GM12801 (cell line): ENCODE results near the gene UFC1.

Source experiments
- TF ChIP-seq, protein P1 (sequence below): IDR thresholded peaks from one replicate; pipeline ENCODE4 v1.5.1; 2011; ENCODE audit warnings: control low read depth; ENCODE audit not compliant: insufficient read length; ENCODE audit errors: extremely low read depth

Gene UFC1

DNA sequence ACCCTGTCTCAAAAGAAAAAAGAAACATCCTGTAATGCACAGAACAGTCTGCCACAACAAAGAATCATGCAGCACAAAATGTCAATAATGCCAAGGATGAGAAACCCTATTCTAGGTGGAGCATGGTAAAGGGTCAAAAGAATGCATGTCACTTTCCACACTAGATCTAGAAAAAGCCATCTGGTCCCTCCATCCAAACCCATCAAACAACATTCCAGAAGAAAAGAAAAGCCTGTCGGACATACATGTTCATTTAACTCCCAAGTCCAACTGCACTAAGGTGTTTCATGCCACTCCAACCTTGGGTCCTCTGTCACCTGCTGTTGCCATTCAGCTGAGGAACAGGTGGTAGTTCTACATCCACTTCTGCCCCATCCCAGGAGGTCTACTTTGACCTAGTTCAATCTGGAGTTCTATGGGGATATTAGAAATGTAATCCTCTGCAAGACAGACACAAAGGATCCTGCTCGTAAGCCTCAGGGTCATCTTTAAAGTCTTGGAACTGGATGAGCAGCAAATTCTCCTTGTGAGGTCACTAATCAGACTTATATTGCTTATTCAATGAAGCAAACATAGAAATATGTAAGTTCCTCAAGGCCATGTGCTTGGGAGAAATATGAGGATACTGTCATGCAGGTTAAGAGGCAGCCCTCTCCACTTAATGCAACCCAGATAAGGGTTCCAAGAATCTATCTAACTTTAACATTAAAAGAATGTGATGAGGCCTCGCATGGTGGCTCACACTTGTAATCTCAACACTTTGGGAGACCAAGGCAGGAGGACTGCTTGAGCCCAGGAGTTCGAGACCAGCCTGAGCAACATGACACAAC is 25.0 kb upstream of the UFC1 start:
- TF ChIP-seq, protein P1, sequence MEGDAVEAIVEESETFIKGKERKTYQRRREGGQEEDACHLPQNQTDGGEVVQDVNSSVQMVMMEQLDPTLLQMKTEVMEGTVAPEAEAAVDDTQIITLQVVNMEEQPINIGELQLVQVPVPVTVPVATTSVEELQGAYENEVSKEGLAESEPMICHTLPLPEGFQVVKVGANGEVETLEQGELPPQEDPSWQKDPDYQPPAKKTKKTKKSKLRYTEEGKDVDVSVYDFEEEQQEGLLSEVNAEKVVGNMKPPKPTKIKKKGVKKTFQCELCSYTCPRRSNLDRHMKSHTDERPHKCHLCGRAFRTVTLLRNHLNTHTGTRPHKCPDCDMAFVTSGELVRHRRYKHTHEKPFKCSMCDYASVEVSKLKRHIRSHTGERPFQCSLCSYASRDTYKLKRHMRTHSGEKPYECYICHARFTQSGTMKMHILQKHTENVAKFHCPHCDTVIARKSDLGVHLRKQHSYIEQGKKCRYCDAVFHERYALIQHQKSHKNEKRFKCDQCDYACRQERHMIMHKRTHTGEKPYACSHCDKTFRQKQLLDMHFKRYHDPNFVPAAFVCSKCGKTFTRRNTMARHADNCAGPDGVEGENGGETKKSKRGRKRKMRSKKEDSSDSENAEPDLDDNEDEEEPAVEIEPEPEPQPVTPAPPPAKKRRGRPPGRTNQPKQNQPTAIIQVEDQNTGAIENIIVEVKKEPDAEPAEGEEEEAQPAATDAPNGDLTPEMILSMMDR = no peak

DNA sequence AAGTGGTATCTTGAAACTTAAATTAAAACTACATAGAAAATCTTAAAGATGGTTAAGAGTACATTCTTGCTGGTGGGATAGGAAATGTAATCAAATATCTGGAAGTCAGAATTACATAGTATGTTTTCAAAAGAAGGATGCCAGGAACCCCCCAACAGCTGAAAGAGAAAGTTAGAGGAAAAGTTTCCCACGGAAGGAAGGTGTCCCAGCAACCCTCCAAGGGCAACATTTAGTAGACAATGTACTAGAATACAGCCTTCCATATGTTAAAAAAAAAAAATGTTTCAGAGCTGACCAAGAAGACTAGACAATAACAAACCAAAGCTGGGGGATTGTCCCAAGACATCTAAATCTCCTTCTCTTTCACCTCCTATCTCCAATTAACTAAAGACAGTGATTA is 23.5 kb upstream of the UFC1 start:
- TF ChIP-seq, protein P1 = no peak

DNA sequence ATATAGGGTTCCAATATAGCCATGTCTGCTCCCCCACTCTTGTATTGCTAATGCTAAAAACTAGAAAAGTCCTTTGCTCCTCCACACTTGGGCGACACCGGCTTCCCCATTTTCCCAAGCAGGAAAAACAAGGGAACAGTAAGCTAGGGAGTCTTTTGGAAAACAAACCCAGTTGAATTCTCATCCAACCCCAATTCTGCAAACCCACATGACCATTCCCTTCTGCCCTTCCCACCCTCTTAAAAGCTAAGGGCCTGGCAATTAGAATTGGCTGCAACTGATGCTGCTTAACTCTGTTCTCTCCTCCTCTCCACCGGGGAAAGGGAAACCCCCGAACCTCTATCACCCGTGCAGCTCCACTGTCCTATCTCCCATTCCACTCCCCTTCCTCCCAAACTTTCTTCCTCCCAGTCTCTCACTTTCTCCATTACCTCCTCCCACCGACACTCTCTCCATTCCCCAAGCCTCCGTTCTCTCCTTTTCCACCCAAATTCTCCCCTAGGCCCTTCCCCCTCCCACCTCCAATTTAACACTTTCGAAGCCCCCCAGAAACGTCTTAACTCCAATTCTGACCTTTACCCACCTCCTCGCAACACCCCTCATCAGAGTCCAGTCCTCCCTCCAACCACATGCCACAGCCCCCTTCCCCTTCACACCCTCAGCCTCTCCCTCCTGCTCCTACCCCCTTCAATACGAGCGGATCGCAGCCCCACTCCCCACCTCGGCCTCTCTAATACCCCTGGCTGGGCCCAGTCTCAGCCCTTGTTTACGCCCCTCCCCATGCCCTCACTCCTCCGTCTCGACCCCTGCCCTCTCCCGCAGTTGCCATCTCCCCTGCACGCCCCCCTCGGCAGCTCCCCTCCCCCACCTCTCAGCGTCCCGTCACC is 22.0 kb upstream of the UFC1 start:
- TF ChIP-seq, protein P1 = no peak

DNA sequence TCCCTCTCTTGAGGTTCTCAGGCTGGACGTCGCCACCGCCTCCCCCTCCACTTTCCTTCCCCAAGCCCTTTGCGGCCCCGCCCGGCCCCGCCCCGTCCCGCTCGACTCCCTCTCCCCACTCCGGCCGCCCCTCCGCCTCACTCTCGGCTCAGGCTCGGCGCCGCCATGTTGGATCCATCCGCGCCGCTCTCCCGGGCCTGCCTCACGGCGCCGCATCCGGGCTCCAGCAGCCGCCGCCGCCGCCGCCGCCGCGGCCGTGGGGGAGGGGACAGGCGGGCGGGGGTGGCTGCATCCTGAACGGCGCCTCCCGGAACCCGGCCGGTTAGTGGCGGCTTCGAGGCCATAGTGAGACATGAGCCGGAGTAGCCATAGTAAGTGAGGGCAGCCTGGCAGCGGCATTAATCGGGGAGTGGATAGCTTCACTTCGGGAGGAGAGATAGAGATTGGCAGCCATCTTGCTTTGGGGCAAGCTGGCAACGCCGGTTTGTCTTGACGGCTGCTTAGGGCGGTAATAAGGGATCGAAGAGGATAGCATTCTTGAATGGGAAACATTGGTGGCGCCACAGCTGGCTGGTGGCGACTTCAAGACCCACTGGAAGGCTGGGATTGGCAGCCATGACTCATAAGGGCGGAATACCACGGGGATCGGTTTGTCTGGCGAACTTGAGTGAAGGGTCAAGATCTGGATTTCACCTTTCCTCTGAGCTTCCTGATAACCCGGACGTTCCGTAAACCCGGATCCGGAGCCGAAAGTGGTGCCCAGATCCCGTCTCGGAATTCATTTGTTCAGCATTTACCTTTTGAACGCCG is 21.2 kb upstream of the UFC1 start, which contains the start of gene DEDD:
TSS of gene DEDD (minus strand) at position 258 of the 810 bp plus-strand sequence. CDS start 8,205 bp downstream, outside the sequence.
- TF ChIP-seq, protein P1 = no peak

DNA sequence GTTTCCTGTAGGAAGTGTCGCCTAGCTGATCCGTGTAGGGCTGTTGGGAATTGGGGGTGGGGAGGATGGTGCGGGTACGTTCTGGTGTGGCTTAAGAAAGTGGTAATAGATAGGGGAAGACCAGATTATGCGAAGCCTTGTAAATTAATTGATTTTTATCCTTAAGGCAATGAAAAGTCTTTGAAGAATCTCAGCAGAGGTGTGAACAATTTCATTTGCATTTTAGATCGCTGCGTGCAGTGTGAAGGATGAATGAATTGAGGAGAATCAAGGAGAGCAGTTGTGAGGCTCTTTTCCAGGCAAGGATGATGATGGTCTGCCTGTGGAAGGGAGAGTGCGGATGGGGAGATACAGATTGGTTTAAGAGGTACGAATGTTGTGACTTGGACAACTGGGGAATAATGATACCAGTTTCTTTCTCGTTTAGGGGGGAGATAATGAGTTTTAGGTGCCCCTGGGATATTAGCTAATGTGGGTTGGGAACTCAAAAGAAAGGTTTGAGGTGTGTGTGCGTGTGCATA is 20.5 kb upstream of the UFC1 start:
- TF ChIP-seq, protein P1 = no peak

DNA sequence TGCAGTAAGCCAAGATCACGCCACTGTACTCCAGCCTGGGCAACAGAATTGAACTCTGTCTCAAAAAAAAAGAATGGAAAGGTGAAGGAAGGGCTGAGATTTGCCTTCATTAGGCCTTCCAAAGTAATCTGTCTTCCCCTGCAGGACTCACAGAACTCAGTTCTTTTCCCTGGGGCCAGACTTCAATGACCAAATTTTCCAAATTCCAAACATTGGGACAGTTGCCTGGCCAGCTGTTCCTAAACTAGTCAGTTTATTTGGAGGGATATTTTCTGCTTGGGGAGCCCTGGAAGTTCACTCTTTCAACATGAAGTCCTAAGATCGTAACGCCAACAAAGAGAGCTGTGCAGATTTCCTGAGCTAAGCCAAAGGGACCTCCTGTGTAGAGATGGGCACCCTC is 15.9 kb upstream of the UFC1 start:
- TF ChIP-seq, protein P1 = no peak
